ENCODE measurements around the gene LCN6. TPM values are rescaled to one million over a fixed set of nuclear protein-coding genes. Genes with fewer than 3 reads are reported as not detected.
"Not testable (repeated sequence)": the region's sequence is repeated elsewhere in the genome, so short reads cannot be mapped to it uniquely, and the experiment has no call there.

Gene LCN6
- total RNA-seq, 4 donors from 2014 or later, result 1.1 to 2.9 TPM; not detected in 2

GRCh38 chr9:136705564-136705963 is 42.8 kb downstream of the LCN6 start:
- no peak for DNase-seq
- Histone ChIP-seq H3K4me1 (peaks cover 0 to 6% (median 3%) of the 10 kb centered on the region in 4 donors), H3K36me3 (no peaks in the 10 kb centered on the region), H3K4me3 (no peak overlapping the region), H3K27me3 (peaks cover 29% of the 10 kb centered on the region), H3K27ac (no peak overlapping the region), H3K9me3 (no peaks in the 10 kb centered on the region)
- WGBS, 2 donors (ENCODE audit: low coverage in 1 of 2), result 44% methylated on average over 7 of the region's 7 CpGs; no CpG with 5 or more reads in 1 of the 2 donors
- TF ChIP-seq CTCF (IDR thresholded peaks at IDR 0.05), result no peak
- in situ Hi-C loops (cut with MboI; ENCODE audit: low pct_ligation_motif_present in 1 of 4, low pct_unique_long_range_greater_than_20kb in 1 of 4, low sequenced_read_pairs in 3 of 4) (no loop called here), intact Hi-C loops (cut with DNase I; ENCODE audit: low total_unique reads) (no loop called here)

GRCh38 chr9:136704741-136705140 is 43.6 kb downstream of the LCN6 start:
- H3K4me1 ChIP-seq; H3K4me3 ChIP-seq; H3K9me3 ChIP-seq; H3K36me3 ChIP-seq; intact Hi-C loops (cut with DNase I; ENCODE audit: low total_unique reads); H3K27ac ChIP-seq; in situ Hi-C loops (cut with MboI; ENCODE audit: low pct_ligation_motif_present in 1 of 4, low pct_unique_long_range_greater_than_20kb in 1 of 4, low sequenced_read_pairs in 3 of 4); DNase-seq: not testable (repeated sequence)
- peaks cover 29% of the 10 kb centered on the region for H3K27me3 ChIP-seq
- 72 to 87% methylated on average over 3 to 8 of the region's 8 CpGs for WGBS, 2 donors (ENCODE audit: low coverage in 1 of 2)

GRCh38 chr9:136703276-136703860 is 45.0 kb downstream of the LCN6 start:
- intact Hi-C loops (cut with DNase I; ENCODE audit: low total_unique reads), result no loop called here
- DNase-seq, result no peak
- Histone ChIP-seq H3K4me3 (no peak overlapping the region), H3K27ac (no peak overlapping the region), H3K36me3 (no peaks in the 10 kb centered on the region), H3K4me1 (peaks cover 0 to 11% (median 6%) of the 10 kb centered on the region in 4 donors), H3K9me3 (no peaks in the 10 kb centered on the region), H3K27me3 (peaks cover 33% of the 10 kb centered on the region)
- in situ Hi-C loops (cut with MboI; ENCODE audit: low pct_ligation_motif_present in 1 of 4, low pct_unique_long_range_greater_than_20kb in 1 of 4, low sequenced_read_pairs in 3 of 4), result no loop called here
- 20 to 79% methylated on average over 1 to 12 of the region's 12 CpGs for WGBS, 2 donors (ENCODE audit: low coverage in 1 of 2)
- TF ChIP-seq CTCF (IDR thresholded peaks at IDR 0.05) (no peak), POLR2AphosphoS5 (IDR thresholded peaks at IDR 0.05) (no peak), POLR2A (IDR thresholded peaks at IDR 0.05) (no peak), EP300 (IDR thresholded peaks at IDR 0.05; ENCODE audit: low read depth) (no peak)

GRCh38 chr9:136701668-136702053 is 46.7 kb downstream of the LCN6 start:
- Histone ChIP-seq H3K27me3 (peaks cover 37% of the 10 kb centered on the region), H3K4me3 (no peak overlapping the region), H3K27ac (peak overlapping the region in 1 of 4 donors; percentile 13), H3K4me1 (peaks cover 6 to 24% (median 18%) of the 10 kb centered on the region in 4 donors), H3K9me3 (no peaks in the 10 kb centered on the region), H3K36me3 (no peaks in the 10 kb centered on the region)
- 46 to 60% methylated on average over 1 to 10 of the region's 10 CpGs for WGBS, 2 donors (ENCODE audit: low coverage in 1 of 2)
- no peak for DNase-seq
- in situ Hi-C loops (cut with MboI; ENCODE audit: low pct_ligation_motif_present in 1 of 4, low pct_unique_long_range_greater_than_20kb in 1 of 4, low sequenced_read_pairs in 3 of 4), result no loop called here
- TF ChIP-seq CTCF (IDR thresholded peaks at IDR 0.05) (no peak), EP300 (IDR thresholded peaks at IDR 0.05; ENCODE audit: low read depth) (no peak), POLR2AphosphoS5 (IDR thresholded peaks at IDR 0.05) (no peak)
- intact Hi-C loops (cut with DNase I; ENCODE audit: low total_unique reads), result no loop called here

All from transverse colon (tissue), 4 donors.